NCI-H1092 treated with DMSO at 0.1 percent for 48 hours (cell line): Measurements from ENCODE around the gene LRATD1.
"Not testable (repeated sequence)": the region's sequence is repeated elsewhere in the genome, so short reads cannot be mapped to it uniquely, and the experiment has no call there.

Source experiments
- DNase-seq: peaks from one replicate; lab custom pipeline; 2025; lab: John Stamatoyannopoulos, UW

Gene LRATD1

GRCh38 chr2:14632133-14632936 is at the start of gene LRATD1:
Gene LRATD1 (plus strand): TSS chr2:14632717. CDS start chr2:14633980, 1,263 bp downstream.
- DNase-seq, result peak; percentile 55

- no peak for DNase-seq
Measured at GRCh38 chr2:14583059-14583458, 49.5 kb upstream of the LRATD1 start.

GRCh38 chr2:14583802-14584201 is 48.7 kb upstream of the LRATD1 start:
- no peak for DNase-seq

GRCh38 chr2:14587119-14587518 is 45.4 kb upstream of the LRATD1 start:
- no peak for DNase-seq

GRCh38 chr2:14601156-14601770 is 31.3 kb upstream of the LRATD1 start:
- no peak for DNase-seq

- DNase-seq, result no peak
Measured at GRCh38 chr2:14602309-14602708, 30.2 kb upstream of the LRATD1 start.

- DNase-seq, result no peak
Measured at GRCh38 chr2:14603676-14604075, 28.8 kb upstream of the LRATD1 start.

GRCh38 chr2:14608245-14608644 is 24.3 kb upstream of the LRATD1 start:
- DNase-seq, result no peak

GRCh38 chr2:14614017-14614416 is 18.5 kb upstream of the LRATD1 start:
- DNase-seq, result no peak

- no peak for DNase-seq
Measured at GRCh38 chr2:14615121-14615520, 17.4 kb upstream of the LRATD1 start.

GRCh38 chr2:14615760-14616159 is 16.8 kb upstream of the LRATD1 start:
- DNase-seq, result no peak

- no peak for DNase-seq
Measured at GRCh38 chr2:14616342-14616741, 16.2 kb upstream of the LRATD1 start.

GRCh38 chr2:14616950-14617349 is 15.6 kb upstream of the LRATD1 start:
- DNase-seq, result no peak

- DNase-seq, result no peak
Measured at GRCh38 chr2:14619441-14619840, 13.1 kb upstream of the LRATD1 start.

- DNase-seq, result no peak
Measured at GRCh38 chr2:14621114-14621513, 11.4 kb upstream of the LRATD1 start.

- no peak for DNase-seq
Measured at GRCh38 chr2:14621906-14622549, 10.5 kb upstream of the LRATD1 start.

- DNase-seq, result not testable (repeated sequence)
Measured at GRCh38 chr2:14622550-14622939, 10.0 kb upstream of the LRATD1 start.

GRCh38 chr2:14623237-14623636 is 9.3 kb upstream of the LRATD1 start:
- no peak for DNase-seq

GRCh38 chr2:14626873-14627272 is 5.6 kb upstream of the LRATD1 start:
- DNase-seq, result peak; percentile 21

- no peak for DNase-seq
Measured at GRCh38 chr2:14628901-14629300, 3.6 kb upstream of the LRATD1 start.

GRCh38 chr2:14631406-14632040 is 994 bp upstream of the LRATD1 start:
- no peak for DNase-seq

GRCh38 chr2:14633061-14633460 is 544 bp downstream of the LRATD1 start:
- DNase-seq, result peak; percentile 20
